Thyroid gland (tissue), 4 donors: ENCODE measurements around the gene SAMD14. TPM values are rescaled to one million over a fixed set of nuclear protein-coding genes. Genes with fewer than 3 reads are reported as not detected.

Experiments
- DNase-seq, 2 donors: peaks; one replicate each; pipeline ENCODE4 v3.0.0-alpha.2; 2019
- H3K27ac ChIP-seq, 3 donors: fragments of 200-600 bp; sonication (generic); 1 replicate in 2 of 3; 2 replicates in 1 of 3; pipeline ENCODE4 v1.5.1; 2016 to 2019; ENCODE audit warnings: mild to moderate bottlenecking in 1 of 3, moderate library complexity in 1 of 3
- H3K27me3 ChIP-seq: fragments of 200-600 bp; sonication (generic); one replicate; pipeline ENCODE4 v1.5.1; 2019
- H3K36me3 ChIP-seq, 2 donors: fragments of 200-600 bp; sonication (generic); one replicate each; pipeline ENCODE4 v1.5.1; 2016 to 2019
- H3K4me1 ChIP-seq, 2 donors: fragments of 200-600 bp; sonication (generic); one replicate each; pipeline ENCODE4 v1.5.1; 2017 to 2019
- H3K4me3 ChIP-seq, 3 donors: fragments of 200-600 bp; sonication (generic); replicated peaks in 1 of 3; 1 replicate in 2 of 3; 2 replicates in 1 of 3; pipeline ENCODE4 v1.5.1; 2016; ENCODE audit warnings: mild to moderate bottlenecking in 1 of 3
- H3K9me3 ChIP-seq: fragments of 200-600 bp; sonication (generic); one replicate; pipeline ENCODE4 v1.5.1; 2017
- POLR2A ChIP-seq, 2 donors: fragments of 450-650 bp; IDR thresholded peaks; one replicate each; pipeline ENCODE4 v1.6.1; 2017; ENCODE audit warnings: antibody characterized with exemption in 2 of 2, mild to moderate bottlenecking in 2 of 2, moderate library complexity in 1 of 2
- WGBS, 2 donors: methylation state at CpG; one replicate each; pipeline ENCODE4 v1.1.5; 2017; 5-methylcytosine and 5-hydroxymethylcytosine counted together
- intact Hi-C: fragments of 100-400 bp; cut with DNase I; formaldehyde crosslinking; loops from one replicate; pipeline ENCODE4 v1.15.1; 2023
- total RNA-seq, 4 donors: library from RNA; depleted of rRNA; stranded (reverse); fragments of >200 nt; gene quantifications; one replicate each; pipeline ENCODE4 v1.2.3, GENCODE V29; 2016
- TF ChIP-seq, protein P1 (sequence below), 6 experiments: fragments of 200-600 bp in 3 of 6; fragments of 450-650 bp in 3 of 6; sonication (generic) in 3 of 6; IDR thresholded peaks; one replicate each; pipeline ENCODE4 v1.5.1; 2016 to 2019; ENCODE audit warnings: antibody characterized with exemption in 6 of 6, mild to moderate bottlenecking in 2 of 6, inconsistent platforms in 1 of 6, moderate library complexity in 1 of 6

SAMD14 gene
- total RNA-seq, 4 donors from 2014 or later, result 0.24 to 0.81 (median 0.58) TPM

DNA sequence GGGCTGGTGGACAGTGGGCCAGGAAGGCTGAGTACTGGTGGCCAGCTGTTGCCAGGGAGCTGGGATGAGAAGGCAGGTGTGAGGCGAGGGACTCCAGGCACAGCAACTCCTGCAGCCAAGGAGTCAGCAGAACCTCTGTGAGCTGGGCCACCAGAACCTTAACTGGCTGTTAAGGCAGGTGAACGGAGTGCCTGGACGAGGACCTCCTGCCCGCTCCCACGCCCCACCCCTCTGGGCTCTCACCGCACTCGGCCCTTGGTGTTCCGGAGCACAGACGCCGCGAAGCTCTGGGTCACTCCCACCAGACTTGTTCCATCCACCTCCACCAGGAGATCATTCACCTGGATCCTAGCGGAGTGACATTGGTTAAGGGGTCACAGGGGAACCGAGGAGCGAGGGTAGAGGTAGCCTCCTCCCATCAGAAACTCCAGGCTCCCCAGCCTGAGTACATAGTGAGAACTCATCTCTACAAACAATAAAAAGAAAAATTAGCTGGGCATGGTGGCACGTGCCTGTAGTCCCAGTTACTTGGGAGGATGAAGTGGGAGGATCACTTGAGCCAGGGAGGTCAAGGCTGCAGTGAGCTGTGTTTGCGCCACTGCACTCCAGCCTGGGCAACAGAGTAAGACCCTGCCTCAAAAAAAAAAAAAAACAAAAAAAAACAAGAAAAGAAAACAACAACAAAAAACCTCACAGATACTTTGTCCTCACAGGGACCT, 11.2 kb upstream of the SAMD14 start:
- Histone ChIP-seq H3K27ac (no peak overlapping the region), H3K4me3 (no peak overlapping the region), H3K27me3 (no peaks in the 10 kb centered on the region), H3K9me3 (no peaks in the 10 kb centered on the region), H3K4me1 (peaks cover 0 to 9% of the 10 kb centered on the region in 2 donors), H3K36me3 (peaks cover 55 to 61% of the 10 kb centered on the region in 2 donors)
- TF ChIP-seq POLR2A (IDR thresholded peaks at IDR 0.05), result no peak
- TF ChIP-seq, protein P1, sequence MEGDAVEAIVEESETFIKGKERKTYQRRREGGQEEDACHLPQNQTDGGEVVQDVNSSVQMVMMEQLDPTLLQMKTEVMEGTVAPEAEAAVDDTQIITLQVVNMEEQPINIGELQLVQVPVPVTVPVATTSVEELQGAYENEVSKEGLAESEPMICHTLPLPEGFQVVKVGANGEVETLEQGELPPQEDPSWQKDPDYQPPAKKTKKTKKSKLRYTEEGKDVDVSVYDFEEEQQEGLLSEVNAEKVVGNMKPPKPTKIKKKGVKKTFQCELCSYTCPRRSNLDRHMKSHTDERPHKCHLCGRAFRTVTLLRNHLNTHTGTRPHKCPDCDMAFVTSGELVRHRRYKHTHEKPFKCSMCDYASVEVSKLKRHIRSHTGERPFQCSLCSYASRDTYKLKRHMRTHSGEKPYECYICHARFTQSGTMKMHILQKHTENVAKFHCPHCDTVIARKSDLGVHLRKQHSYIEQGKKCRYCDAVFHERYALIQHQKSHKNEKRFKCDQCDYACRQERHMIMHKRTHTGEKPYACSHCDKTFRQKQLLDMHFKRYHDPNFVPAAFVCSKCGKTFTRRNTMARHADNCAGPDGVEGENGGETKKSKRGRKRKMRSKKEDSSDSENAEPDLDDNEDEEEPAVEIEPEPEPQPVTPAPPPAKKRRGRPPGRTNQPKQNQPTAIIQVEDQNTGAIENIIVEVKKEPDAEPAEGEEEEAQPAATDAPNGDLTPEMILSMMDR (IDR thresholded peaks at IDR 0.05), result no peak
- 85 to 90% methylated on average over 16 of the region's 16 CpGs for WGBS, 2 donors
- no peak for DNase-seq
- intact Hi-C loops, result no loop called here

DNA sequence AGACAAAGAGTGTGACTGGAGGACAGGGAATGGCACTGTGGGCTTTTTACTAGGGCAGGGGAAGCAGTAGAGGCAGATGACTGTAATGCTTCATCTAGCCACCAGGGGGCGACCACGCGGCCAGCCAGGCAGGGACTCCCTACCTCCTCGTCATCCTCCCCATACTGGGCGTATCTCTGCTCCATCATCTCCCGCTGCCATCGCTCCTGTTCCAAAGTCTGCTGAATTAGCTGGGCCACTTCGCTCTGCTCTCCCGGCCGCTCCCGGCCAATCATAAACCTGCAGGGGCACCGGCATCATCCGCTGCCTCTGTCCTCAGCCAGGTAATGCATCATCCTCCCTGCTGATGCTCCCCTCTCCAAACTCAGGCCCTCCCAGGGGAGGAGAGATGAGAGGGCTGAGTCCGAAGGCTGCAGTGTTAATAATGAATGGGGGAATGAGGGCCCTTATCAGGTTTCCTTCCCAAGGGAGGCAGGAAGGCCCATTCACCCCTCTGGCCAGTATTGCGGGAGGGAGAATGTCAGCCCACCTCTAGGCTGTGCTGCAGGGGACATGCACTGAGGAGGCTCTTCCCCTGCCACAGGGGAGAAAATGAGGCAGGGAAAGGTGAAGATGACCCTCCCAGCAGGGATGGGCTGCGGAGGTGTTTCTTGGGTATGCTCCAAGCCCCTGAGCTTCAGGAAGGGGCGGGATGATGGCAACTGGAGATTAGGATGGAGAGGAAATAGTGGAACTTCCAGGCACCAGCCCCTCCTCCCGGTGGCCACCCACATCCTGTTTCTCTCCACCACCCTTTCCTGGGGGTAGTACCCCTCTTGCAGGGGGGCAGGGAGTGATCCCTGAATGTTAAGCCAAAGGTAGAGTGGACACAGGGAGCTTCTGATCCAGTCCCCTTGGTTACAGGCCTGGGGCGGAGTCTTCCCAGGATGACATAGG, 10.3 kb upstream of the SAMD14 start:
- peaks cover 0 to 4% of the 10 kb centered on the region in 2 donors for H3K4me1 ChIP-seq
- H3K4me3 ChIP-seq, result no peak overlapping the region
- TF ChIP-seq, protein P1 (IDR thresholded peaks at IDR 0.05), result peak; percentile 82 to 93 (median 86)
- no peak for TF ChIP-seq POLR2A (IDR thresholded peaks at IDR 0.05)
- peaks cover 64 to 70% of the 10 kb centered on the region in 2 donors for H3K36me3 ChIP-seq
- peak; percentile 61 to 66 for DNase-seq
- intact Hi-C loops, result no loop called here
- H3K27me3 ChIP-seq, result no peaks in the 10 kb centered on the region
- H3K27ac ChIP-seq, result no peak overlapping the region
- no peaks in the 10 kb centered on the region for H3K9me3 ChIP-seq
- WGBS, 2 donors, result 51 to 52% methylated on average over 19 of the region's 19 CpGs

DNA sequence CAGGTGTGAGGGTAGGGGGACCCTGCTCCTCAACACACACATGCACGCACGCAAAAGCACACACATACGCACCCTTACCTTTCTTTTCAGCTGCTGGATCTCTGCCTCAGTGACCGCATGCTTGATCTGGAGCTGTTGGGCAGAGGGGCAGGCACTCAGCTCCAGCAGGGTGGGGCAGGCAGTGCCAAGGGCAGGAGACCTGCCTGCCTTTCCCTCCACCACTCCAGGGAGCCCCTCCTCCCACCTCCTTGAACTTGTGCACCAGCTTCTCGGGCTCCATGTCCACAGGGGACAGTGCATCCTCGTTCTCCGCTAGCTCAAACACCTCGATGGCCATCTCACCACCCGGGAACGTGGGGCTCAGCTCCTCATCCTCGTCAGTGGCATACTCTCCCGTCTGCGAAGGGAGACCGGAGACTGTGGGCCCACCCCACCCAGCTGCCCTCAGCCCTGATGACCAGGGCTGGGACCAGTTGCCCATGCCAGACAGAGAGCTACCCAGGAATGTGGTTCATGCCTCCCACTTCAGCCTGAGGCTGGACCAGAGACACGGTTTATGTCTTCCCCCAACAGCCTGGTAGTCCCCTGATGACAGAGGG, 9.3 kb upstream of the SAMD14 start:
- H3K9me3 ChIP-seq, result no peaks in the 10 kb centered on the region
- WGBS, 2 donors, result 86 to 90% methylated on average over 15 of the region's 15 CpGs
- H3K4me1 ChIP-seq, result peaks cover 0 to 4% of the 10 kb centered on the region in 2 donors
- no peak overlapping the region for H3K27ac ChIP-seq
- no peak for DNase-seq
- H3K27me3 ChIP-seq, result no peaks in the 10 kb centered on the region
- no peak overlapping the region for H3K4me3 ChIP-seq
- peaks cover 64% of the 10 kb centered on the region in 2 donors for H3K36me3 ChIP-seq
- intact Hi-C loops, result no loop called here
- TF ChIP-seq, protein P1 (IDR thresholded peaks at IDR 0.05), result no peak
- TF ChIP-seq POLR2A (IDR thresholded peaks at IDR 0.05), result no peak

DNA sequence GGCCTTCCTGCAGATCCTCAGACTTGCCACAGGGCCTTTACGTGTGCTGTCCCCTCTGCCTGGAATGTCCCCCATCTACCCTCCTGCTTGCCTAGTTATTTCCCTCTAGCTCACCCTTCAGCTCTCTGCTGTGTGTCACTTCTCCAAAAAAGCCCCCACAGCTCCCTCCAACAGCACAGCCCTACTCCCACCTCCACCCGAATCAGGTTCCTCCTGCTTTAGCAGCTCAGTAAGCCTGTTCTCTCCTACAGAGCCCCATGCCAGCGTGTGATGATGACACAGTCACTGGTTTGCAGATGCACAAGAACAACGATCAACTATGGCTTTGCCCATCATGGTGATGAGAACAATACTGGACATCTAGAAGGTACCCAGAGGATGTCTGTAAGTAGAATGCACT, 7.1 kb upstream of the SAMD14 start:
- no peaks in the 10 kb centered on the region for H3K27me3 ChIP-seq
- intact Hi-C loops, result no loop called here
- H3K4me1 ChIP-seq, result peaks cover 0 to 12% of the 10 kb centered on the region in 2 donors
- H3K4me3 ChIP-seq, result no peak overlapping the region
- WGBS, 2 donors, result 94% methylated on average over 4 of the region's 4 CpGs
- no peak for TF ChIP-seq POLR2A (IDR thresholded peaks at IDR 0.05)
- TF ChIP-seq, protein P1 (IDR thresholded peaks at IDR 0.05), result no peak
- H3K27ac ChIP-seq, result no peak overlapping the region
- no peaks in the 10 kb centered on the region for H3K9me3 ChIP-seq
- H3K36me3 ChIP-seq, result peaks cover 47 to 53% of the 10 kb centered on the region in 2 donors
- DNase-seq, result no peak
